T-helper 2 cell (primary cell): ENCODE data around the gene LRRC26.
"Not testable (repeated sequence)": the region's sequence is repeated elsewhere in the genome, so short reads cannot be mapped to it uniquely, and the experiment has no call there.

Experiments
- DNase-seq, 5 experiments: peaks; one replicate each; pipeline versions ENCODE4 v3.0.0 to v3.0.0-alpha.2; 2012 to 2022

Gene LRRC26

GRCh38 chr9:137130176-137130755 is 39.6 kb downstream of the LRRC26 start:
- no peak for DNase-seq

GRCh38 chr9:137129456-137130175 is 40.2 kb downstream of the LRRC26 start:
- DNase-seq, result peak; percentile 79 to 95 (median 86)

- DNase-seq, result peak in 1 of 5 experiments; percentile 42
Measured at GRCh38 chr9:137128862-137129455, 40.9 kb downstream of the LRRC26 start.

GRCh38 chr9:137128158-137128861 is 41.5 kb downstream of the LRRC26 start:
- peak in 2 of 5 experiments; percentile 12 to 49 for DNase-seq

- DNase-seq, result peak in 2 of 5 experiments; percentile 46 to 74
Measured at GRCh38 chr9:137127301-137128157, 42.3 kb downstream of the LRRC26 start.

GRCh38 chr9:137126786-137127185 is 43.1 kb downstream of the LRRC26 start:
- no peak for DNase-seq

GRCh38 chr9:137123952-137124462 is 45.8 kb downstream of the LRRC26 start:
- not testable (repeated sequence) for DNase-seq

GRCh38 chr9:137123468-137123837 is 46.4 kb downstream of the LRRC26 start:
- no peak for DNase-seq

- DNase-seq, result not testable (repeated sequence)
Measured at GRCh38 chr9:137122796-137123467, 46.9 kb downstream of the LRRC26 start.

- DNase-seq, result not testable (repeated sequence)
Measured at GRCh38 chr9:137121927-137122795, 47.7 kb downstream of the LRRC26 start.
